GM18873 (cell line): Measurements from ENCODE around the gene OVOL2.

ENCODE experiments used
- ATAC-seq: cut with Tn5 transposase; IDR thresholded peaks from one replicate; pipeline ENCODE4 v1.9.1; 2021; ENCODE audit warnings: mild to moderate bottlenecking, moderate library complexity, moderate number of reproducible peaks; ENCODE audit not compliant: unreplicated experiment, low FRiP score

Gene OVOL2

GRCh38 chr20:17992847-17993513 is 64.7 kb downstream of the OVOL2 start:
- ATAC-seq: no peak

GRCh38 chr20:17992224-17992637 is 65.5 kb downstream of the OVOL2 start:
- ATAC-seq: peak; percentile 68

- ATAC-seq: no peak
Observed at GRCh38 chr20:17990278-17990972, 67.3 kb downstream of the OVOL2 start.

- no peak for ATAC-seq
Observed at GRCh38 chr20:17987988-17988387, 69.7 kb downstream of the OVOL2 start.

GRCh38 chr20:17985388-17986018 is 72.2 kb downstream of the OVOL2 start:
- no peak for ATAC-seq

- no peak for ATAC-seq
Observed at GRCh38 chr20:17976305-17976704, 81.4 kb downstream of the OVOL2 start.
